K562 (cell line): Measurements from ENCODE around the gene BRF1. TPM values are rescaled to one million over a fixed set of nuclear protein-coding genes. Genes with fewer than 3 reads are reported as not detected.
A peak's percentile ranks its signal among the peaks of the same experiment; 100 is the strongest.

Experiments used
- HDGF ChIP-seq: fragments of 450-650 bp; IDR thresholded peaks from 2 replicates; pipeline ENCODE4 v1.6.1; 2016
- PRDM10 ChIP-seq: fragments of 450-650 bp; IDR thresholded peaks from 2 replicates; pipeline ENCODE4 v1.6.1; 2018; ENCODE audit not compliant: partially characterized antibody
- XRCC5 ChIP-seq: fragments of 200-400 bp; formaldehyde crosslinking; IDR thresholded peaks from 2 replicates; pipeline ENCODE4 v1.6.1; 2017; ENCODE audit warnings: low read depth, mild to moderate bottlenecking, low read length
- ZMIZ1 ChIP-seq, 2 experiments: fragments of 150-350 bp in 1 of 2; IDR thresholded peaks; 2 replicates each; pipeline ENCODE4 v1.6.1; 2012 to 2016; ENCODE audit warnings: low read depth in 2 of 2, low read length in 2 of 2, mild to moderate bottlenecking in 1 of 2, moderate library complexity in 1 of 2
- ZNF695 ChIP-seq: fragments of 450-650 bp; formaldehyde crosslinking; IDR thresholded peaks from 2 replicates; pipeline ENCODE4 v1.4.0; 2020; ENCODE audit warnings: mild to moderate bottlenecking, moderate library complexity
- polyA plus RNA-seq, 8 experiments: library from polyadenylated mRNA; depleted of rRNA in 4 of 8; stranded (reverse) in 5 of 8; unstranded in 3 of 8; fragments of >200 nt; fragmentation: Nextera tagmentation in 2 of 8; fragmentation: Illumina TruSeq in 1 of 8; extraction: Ambion mirVana in 2 of 8; extraction: Trizol in 1 of 8; gene quantifications; 2 replicates each; pipeline versions ENCODE4 v1.2.1 to v1.2.3, GENCODE V29; 2011 to 2014; ENCODE audit warnings: inconsistent platforms in 1 of 8, missing spikeins in 1 of 8
- total RNA-seq, 7 experiments: library from RNA; depleted of rRNA in 6 of 7; stranded (reverse); fragments of >200 nt in 6 of 7; fragmentation: Illumina TruSeq in 2 of 7; extraction: Trizol in 2 of 7; gene quantifications; 2 replicates each; pipeline versions ENCODE4 v1.2.1 to v1.2.3, GENCODE V29; 2011 to 2021; ENCODE audit warnings: low replicate concordance in 1 of 7
- TF ChIP-seq, protein P1 (sequence below): fragments of 250-450 bp; sonication (Bioruptor Pico); IDR thresholded peaks from 2 replicates; pipeline ENCODE4 v1.8.0; 2021; ENCODE audit warnings: moderate library complexity, mild to moderate bottlenecking, inconsistent platforms

Gene BRF1
- total and polyA plus RNA-seq, 9 of the 15 experiments (the other 6 are each of a cell fraction or from before 2014, with no cell fraction given), result 0.14 to 24.6 (median 8.2) TPM

GRCh38 chr14:105163040-105163742 is 137.6 kb downstream of the BRF1 start (continued):
- TF ChIP-seq ZMIZ1 (IDR thresholded peaks at IDR 0.05; ENCODE audit: low read depth in 2 of 2, low read length in 2 of 2), result no peak
- no peak for TF ChIP-seq XRCC5
- no peak for TF ChIP-seq ZNF695
- no peak for TF ChIP-seq HDGF
- TF ChIP-seq, protein P1, sequence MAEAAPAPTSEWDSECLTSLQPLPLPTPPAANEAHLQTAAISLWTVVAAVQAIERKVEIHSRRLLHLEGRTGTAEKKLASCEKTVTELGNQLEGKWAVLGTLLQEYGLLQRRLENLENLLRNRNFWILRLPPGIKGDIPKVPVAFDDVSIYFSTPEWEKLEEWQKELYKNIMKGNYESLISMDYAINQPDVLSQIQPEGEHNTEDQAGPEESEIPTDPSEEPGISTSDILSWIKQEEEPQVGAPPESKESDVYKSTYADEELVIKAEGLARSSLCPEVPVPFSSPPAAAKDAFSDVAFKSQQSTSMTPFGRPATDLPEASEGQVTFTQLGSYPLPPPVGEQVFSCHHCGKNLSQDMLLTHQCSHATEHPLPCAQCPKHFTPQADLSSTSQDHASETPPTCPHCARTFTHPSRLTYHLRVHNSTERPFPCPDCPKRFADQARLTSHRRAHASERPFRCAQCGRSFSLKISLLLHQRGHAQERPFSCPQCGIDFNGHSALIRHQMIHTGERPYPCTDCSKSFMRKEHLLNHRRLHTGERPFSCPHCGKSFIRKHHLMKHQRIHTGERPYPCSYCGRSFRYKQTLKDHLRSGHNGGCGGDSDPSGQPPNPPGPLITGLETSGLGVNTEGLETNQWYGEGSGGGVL (CRISPR knock-in tag), result no peak
- peak; percentile 63 for TF ChIP-seq PRDM10
